Keratinocyte (primary cell): ENCODE measurements around the gene GNG10.

Experiments used
- CTCF ChIP-seq, 3 experiments: IDR thresholded peaks in 1 of 3; conservative IDR thresholded peaks in 1 of 3; optimal IDR thresholded peaks in 1 of 3; 2 replicates in 2 of 3; 3 replicates in 1 of 3; pipeline versions ENCODE3 to v1.5.1; 2011; ENCODE audit warnings: low read length in 3 of 3, mild to moderate bottlenecking in 3 of 3, moderate library complexity in 2 of 3, control low read depth in 1 of 3, inconsistent platforms in 1 of 3; ENCODE audit not compliant: insufficient read depth in 2 of 3; ENCODE audit errors: extremely low read depth in 1 of 3
- EZH2 ChIP-seq: IDR thresholded peaks from one replicate; pipeline ENCODE4 v1.6.1; 2012; ENCODE audit warnings: inconsistent platforms, mild to moderate bottlenecking, low read length, moderate library complexity

GRCh38 chr9:111661802-111662521 is 557 bp downstream of the GNG10 start:
- TF ChIP-seq CTCF (optimal IDR thresholded peaks at IDR 0.05 in 1 of 3, IDR thresholded peaks at IDR 0.05 in 1 of 3, conservative IDR thresholded peaks at IDR 0.05 in 1 of 3; ENCODE audit: extremely low read depth in 1 of 3, insufficient read depth in 2 of 3, low read length in 3 of 3) (no peak), EZH2 (no peak)
